Vagina (tissue), 2 donors: ENCODE data around the gene CACNA1C. TPM values are rescaled to one million over a fixed set of nuclear protein-coding genes. Genes with fewer than 3 reads are reported as not detected.

Source experiments
- DNase-seq, 2 donors: peaks; one replicate each; pipeline ENCODE4 v3.0.0-alpha.2; 2017; ENCODE audit errors: extremely low spot score in 2 of 2
- H3K27ac ChIP-seq: fragments of 200-600 bp; sonication (generic); one replicate; pipeline ENCODE4 v1.5.1; 2019
- H3K27me3 ChIP-seq: fragments of 200-600 bp; sonication (generic); one replicate; pipeline ENCODE4 v1.5.1; 2019
- H3K36me3 ChIP-seq, 2 donors: fragments of 200-600 bp; sonication (generic); one replicate each; pipeline ENCODE4 v1.5.1; 2017 to 2019
- H3K4me1 ChIP-seq: fragments of 200-600 bp; sonication (generic); one replicate; pipeline ENCODE4 v1.5.1; 2019
- H3K4me3 ChIP-seq, 2 donors: fragments of 200-600 bp; sonication (generic); 1 replicate in 1 of 2; 2 replicates in 1 of 2; pipeline ENCODE4 v1.5.1; 2016 to 2019
- H3K9me3 ChIP-seq: fragments of 200-600 bp; sonication (generic); one replicate; pipeline ENCODE4 v1.5.1; 2019
- CTCF ChIP-seq, 3 experiments: fragments of 450-650 bp in 2 of 3; fragments of 200-600 bp in 1 of 3; sonication (generic) in 1 of 3; IDR thresholded peaks; one replicate each; pipeline ENCODE4 v1.5.1; 2017 to 2019; ENCODE audit warnings: antibody characterized with exemption in 3 of 3, mild to moderate bottlenecking in 2 of 3, moderate library complexity in 2 of 3
- POLR2A ChIP-seq, 2 donors: fragments of 450-650 bp; IDR thresholded peaks; one replicate each; pipeline ENCODE4 v1.6.1; 2017; ENCODE audit warnings: antibody characterized with exemption in 2 of 2, mild to moderate bottlenecking in 2 of 2, moderate library complexity in 2 of 2
- POLR2AphosphoS5 ChIP-seq, 2 donors: sonication (generic); formaldehyde crosslinking; IDR thresholded peaks; one replicate each; pipeline ENCODE4 v1.9.0; 2017; ENCODE audit warnings: antibody characterized with exemption in 2 of 2, mild to moderate bottlenecking in 2 of 2, low read depth in 1 of 2; ENCODE audit not compliant: insufficient read depth in 1 of 2
- intact Hi-C: fragments of 100-400 bp; cut with DNase I; formaldehyde crosslinking; loops from one replicate; pipeline ENCODE4 v1.15.1; 2023
- total RNA-seq: library from RNA; depleted of rRNA; stranded (reverse); fragments of >200 nt; gene quantifications from one replicate; pipeline ENCODE4 v1.2.3, GENCODE V29; 2016

CACNA1C gene
- total RNA-seq, 1 donor from 2014 or later, result 9.8 TPM

GRCh38 chr12:2698566-2698965 lies 645.8 kb downstream of the CACNA1C start:
- no peaks in the 10 kb centered on the region for H3K27me3 ChIP-seq
- H3K36me3 ChIP-seq, result no peaks in the 10 kb centered on the region
- H3K4me3 ChIP-seq, result no peak overlapping the region
- TF ChIP-seq POLR2AphosphoS5 (IDR thresholded peaks at IDR 0.05; ENCODE audit: insufficient read depth in 1 of 2, low read depth in 1 of 2), result no peak
- TF ChIP-seq CTCF (IDR thresholded peaks at IDR 0.05), result no peak
- TF ChIP-seq POLR2A (IDR thresholded peaks at IDR 0.05), result no peak
- intact Hi-C loops, result no loop called here
- H3K27ac ChIP-seq, result no peak overlapping the region
- peak in 1 of 2 donors; percentile 55 for DNase-seq
- H3K4me1 ChIP-seq, result no peaks in the 10 kb centered on the region
- no peaks in the 10 kb centered on the region for H3K9me3 ChIP-seq

GRCh38 chr12:2710701-2711100 lies 657.9 kb downstream of the CACNA1C start:
- Histone ChIP-seq H3K4me3 (no peak overlapping the region), H3K27me3 (no peaks in the 10 kb centered on the region), H3K4me1 (no peaks in the 10 kb centered on the region), H3K9me3 (no peaks in the 10 kb centered on the region), H3K27ac (no peak overlapping the region), H3K36me3 (no peaks in the 10 kb centered on the region)
- intact Hi-C loops, result no loop called here
- no peak for DNase-seq
- TF ChIP-seq POLR2AphosphoS5 (IDR thresholded peaks at IDR 0.05; ENCODE audit: insufficient read depth in 1 of 2, low read depth in 1 of 2), result no peak
- no peak for TF ChIP-seq POLR2A (IDR thresholded peaks at IDR 0.05)
- TF ChIP-seq CTCF (IDR thresholded peaks at IDR 0.05), result no peak

- H3K4me1 ChIP-seq, result no peaks in the 10 kb centered on the region
- H3K4me3 ChIP-seq, result no peak overlapping the region
- intact Hi-C loops, result no loop called here
- no peak overlapping the region for H3K27ac ChIP-seq
- H3K36me3 ChIP-seq, result no peaks in the 10 kb centered on the region
- no peaks in the 10 kb centered on the region for H3K9me3 ChIP-seq
- no peak for DNase-seq
- TF ChIP-seq POLR2AphosphoS5 (IDR thresholded peaks at IDR 0.05; ENCODE audit: insufficient read depth in 1 of 2, low read depth in 1 of 2), result no peak
- no peak for TF ChIP-seq CTCF (IDR thresholded peaks at IDR 0.05)
- TF ChIP-seq POLR2A (IDR thresholded peaks at IDR 0.05), result no peak
- H3K27me3 ChIP-seq, result no peaks in the 10 kb centered on the region
These were observed 666.6 kb downstream of the CACNA1C start for GRCh38 chr12:2719392-2719791.

- Histone ChIP-seq H3K4me1 (no peaks in the 10 kb centered on the region), H3K4me3 (no peak overlapping the region), H3K9me3 (no peaks in the 10 kb centered on the region), H3K27me3 (no peaks in the 10 kb centered on the region), H3K27ac (no peak overlapping the region), H3K36me3 (no peaks in the 10 kb centered on the region)
- intact Hi-C loops, result no loop called here
- no peak for TF ChIP-seq POLR2AphosphoS5 (IDR thresholded peaks at IDR 0.05; ENCODE audit: insufficient read depth in 1 of 2, low read depth in 1 of 2)
- no peak for TF ChIP-seq POLR2A (IDR thresholded peaks at IDR 0.05)
- no peak for TF ChIP-seq CTCF (IDR thresholded peaks at IDR 0.05)
- no peak for DNase-seq
These were observed 670.0 kb downstream of the CACNA1C start for GRCh38 chr12:2722806-2723205.

- H3K36me3 ChIP-seq, result no peaks in the 10 kb centered on the region
- no peak for DNase-seq
- H3K27ac ChIP-seq, result no peak overlapping the region
- TF ChIP-seq POLR2A (IDR thresholded peaks at IDR 0.05) (no peak), POLR2AphosphoS5 (IDR thresholded peaks at IDR 0.05; ENCODE audit: insufficient read depth in 1 of 2, low read depth in 1 of 2) (no peak), CTCF (IDR thresholded peaks at IDR 0.05) (no peak)
- H3K9me3 ChIP-seq, result no peaks in the 10 kb centered on the region
- intact Hi-C loops, result no loop called here
- no peaks in the 10 kb centered on the region for H3K4me1 ChIP-seq
- no peak overlapping the region for H3K4me3 ChIP-seq
- no peaks in the 10 kb centered on the region for H3K27me3 ChIP-seq
These were observed 679.5 kb downstream of the CACNA1C start for GRCh38 chr12:2732290-2732689.
